HepG2 (cell line): ENCODE results near the gene TKFC. TPM values are rescaled to one million over a fixed set of nuclear protein-coding genes. Genes with fewer than 3 reads are reported as not detected.

Experiments used
- ZNF18 ChIP-seq: sonication (generic); formaldehyde crosslinking; IDR thresholded peaks from 2 replicates; pipeline ENCODE4 v1.8.0; 2022; ENCODE audit warnings: mild to moderate bottlenecking, missing genetic modification reagents; ENCODE audit not compliant: insufficient replicate concordance
- ZNF20 ChIP-seq: sonication (generic); formaldehyde crosslinking; IDR thresholded peaks from 2 replicates; pipeline ENCODE4 v1.4.0; 2020; ENCODE audit warnings: mild to moderate bottlenecking, moderate library complexity, missing genetic modification reagents
- ZNF724P ChIP-seq: sonication (generic); formaldehyde crosslinking; IDR thresholded peaks from 2 replicates; pipeline ENCODE4 v1.8.0; 2022; ENCODE audit warnings: missing genetic modification reagents, borderline replicate concordance
- ZNF879 ChIP-seq: sonication (generic); formaldehyde crosslinking; IDR thresholded peaks from 2 replicates; pipeline ENCODE4 v1.8.1; 2023; ENCODE audit warnings: missing genetic modification reagents
- polyA plus RNA-seq, 8 experiments: library from polyadenylated mRNA; depleted of rRNA in 3 of 8; stranded (reverse) in 7 of 8; unstranded in 1 of 8; fragments of >200 nt; fragmentation: Illumina TruSeq in 4 of 8; extraction: Trizol in 4 of 8; gene quantifications; 2 replicates each; pipeline versions ENCODE4 v1.2.1 to v1.2.3, GENCODE V29; 2011 to 2016; ENCODE audit warnings: low read depth in 4 of 8, missing spikeins in 1 of 8, mixed read lengths in 1 of 8; ENCODE audit not compliant: insufficient read depth in 1 of 8
- total RNA-seq, 5 experiments: library from RNA; depleted of rRNA; stranded (reverse); fragments of >200 nt; fragmentation: Illumina TruSeq; extraction: Trizol; gene quantifications; 2 replicates each; pipeline ENCODE4 v1.2.3, GENCODE V29; 2016; ENCODE audit warnings: low read depth in 1 of 5
- TF ChIP-seq, protein P1 (sequence below): sonication (generic); formaldehyde crosslinking; IDR thresholded peaks from 2 replicates; pipeline ENCODE4 v1.4.0; 2020; ENCODE audit warnings: mild to moderate bottlenecking, missing genetic modification reagents, borderline replicate concordance

The TKFC gene
- total and polyA plus RNA-seq, 2 of the 13 experiments (the other 11 are each of a cell fraction or from before 2014, with no cell fraction given): 147 to 197 TPM

DNA sequence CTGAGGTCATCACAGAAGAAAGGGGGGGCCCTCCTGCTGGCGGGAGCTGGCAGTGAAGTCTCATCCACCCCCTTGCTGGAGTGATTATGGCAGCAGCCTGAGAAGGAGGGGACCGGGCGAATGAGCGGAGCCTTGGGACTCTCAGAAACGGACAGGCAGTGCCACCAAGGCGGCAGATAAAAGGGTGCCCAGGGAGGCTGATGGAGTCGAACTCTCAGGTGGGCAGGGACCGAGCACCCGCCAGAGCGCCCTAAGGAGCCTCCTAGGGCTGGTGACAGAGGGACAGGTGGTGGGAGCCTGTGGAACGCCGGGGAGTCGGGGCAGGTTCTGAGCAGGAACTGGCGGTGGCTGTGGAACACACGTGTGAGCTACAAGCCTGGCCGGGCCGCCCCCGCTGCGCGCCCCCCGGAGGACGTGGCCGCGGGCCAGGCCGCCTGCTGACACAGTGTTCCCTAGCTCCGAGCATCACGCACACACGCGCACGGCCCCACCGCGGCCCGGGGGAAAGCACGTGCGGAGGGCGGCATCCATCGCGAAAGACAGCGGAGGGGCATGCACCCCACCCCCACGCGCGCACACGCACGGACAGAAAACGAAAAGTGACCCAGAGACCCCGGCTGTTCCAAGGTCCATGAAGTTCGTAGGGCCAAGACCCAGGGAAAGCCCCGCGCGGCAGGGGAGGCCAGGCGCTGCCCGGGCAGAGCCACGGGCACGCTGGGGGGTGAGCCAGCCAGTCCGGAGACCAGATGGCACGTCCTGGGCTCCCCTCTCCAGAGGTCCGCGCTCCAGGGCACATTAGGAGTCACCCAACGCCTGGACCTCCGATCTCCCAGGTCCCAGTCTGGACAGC is 38.9 kb upstream of the TKFC start (continued):
- TF ChIP-seq, protein P1, sequence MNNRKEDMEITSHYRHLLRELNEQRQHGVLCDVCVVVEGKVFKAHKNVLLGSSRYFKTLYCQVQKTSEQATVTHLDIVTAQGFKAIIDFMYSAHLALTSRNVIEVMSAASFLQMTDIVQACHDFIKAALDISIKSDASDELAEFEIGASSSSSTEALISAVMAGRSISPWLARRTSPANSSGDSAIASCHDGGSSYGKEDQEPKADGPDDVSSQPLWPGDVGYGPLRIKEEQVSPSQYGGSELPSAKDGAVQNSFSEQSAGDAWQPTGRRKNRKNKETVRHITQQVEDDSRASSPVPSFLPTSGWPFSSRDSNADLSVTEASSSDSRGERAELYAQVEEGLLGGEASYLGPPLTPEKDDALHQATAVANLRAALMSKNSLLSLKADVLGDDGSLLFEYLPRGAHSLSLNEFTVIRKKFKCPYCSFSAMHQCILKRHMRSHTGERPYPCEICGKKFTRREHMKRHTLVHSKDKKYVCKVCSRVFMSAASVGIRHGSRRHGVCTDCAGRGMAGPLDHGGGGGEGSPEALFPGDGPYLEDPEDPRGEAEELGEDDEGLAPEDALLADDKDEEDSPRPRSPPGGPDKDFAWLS (CRISPR knock-in tag): 0 out of 2 replicates have a peak, but pooled peaks have one; percentile 70
- TF ChIP-seq ZNF724P (CRISPR knock-in tag) (no peak), ZNF18 (CRISPR knock-in tag) (peak; percentile 52), ZNF879 (CRISPR knock-in tag) (no peak), ZNF20 (CRISPR knock-in tag) (0 out of 2 replicates have a peak, but pooled peaks have one; percentile 22)
